SH-SY5Y (cell line): ENCODE results near the gene EMX1.

Experiments
- GATA2 ChIP-seq: IDR thresholded peaks from 2 replicates; pipeline ENCODE4 v1.6.1; 2011; ENCODE audit warnings: mild to moderate bottlenecking, low read depth, low read length
- GATA3 ChIP-seq: IDR thresholded peaks from 2 replicates; pipeline ENCODE4 v1.6.1; 2011; ENCODE audit warnings: low read depth, mild to moderate bottlenecking, low read length, moderate library complexity

DNA sequence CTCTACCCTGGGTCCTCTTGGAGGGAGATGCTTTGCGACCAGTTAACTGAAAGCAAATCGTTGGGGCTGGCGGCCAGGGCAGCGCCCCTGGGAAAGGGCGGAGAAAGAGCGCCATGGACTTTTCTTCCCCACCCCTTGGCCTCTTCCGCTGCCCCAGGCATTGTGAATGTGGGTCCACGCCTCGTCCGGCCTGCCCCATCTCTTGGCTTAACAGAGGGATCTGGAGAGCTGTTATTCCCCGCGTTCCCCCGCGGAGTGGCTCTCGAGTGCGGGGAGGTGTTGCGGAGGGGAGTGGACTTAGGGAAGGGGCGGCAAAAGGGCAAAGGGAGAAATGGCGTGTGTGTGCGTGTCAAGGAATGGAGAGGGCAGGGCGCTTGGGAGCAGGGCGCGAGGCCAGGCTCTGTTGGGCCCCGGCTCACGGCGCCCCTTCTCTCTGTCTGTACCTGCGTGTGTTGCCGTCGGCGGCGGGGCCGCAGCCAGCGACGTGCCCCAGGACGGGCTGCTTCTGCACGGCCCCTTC is 6.6 kb downstream of the EMX1 start:
- no peak for TF ChIP-seq GATA2
- no peak for TF ChIP-seq GATA3
